ENCODE measurements around the gene LDLRAD4.
"Not testable (repeated sequence)": the region's sequence is repeated elsewhere in the genome, so short reads cannot be mapped to it uniquely, and the experiment has no call there.

The LDLRAD4 gene

DNA sequence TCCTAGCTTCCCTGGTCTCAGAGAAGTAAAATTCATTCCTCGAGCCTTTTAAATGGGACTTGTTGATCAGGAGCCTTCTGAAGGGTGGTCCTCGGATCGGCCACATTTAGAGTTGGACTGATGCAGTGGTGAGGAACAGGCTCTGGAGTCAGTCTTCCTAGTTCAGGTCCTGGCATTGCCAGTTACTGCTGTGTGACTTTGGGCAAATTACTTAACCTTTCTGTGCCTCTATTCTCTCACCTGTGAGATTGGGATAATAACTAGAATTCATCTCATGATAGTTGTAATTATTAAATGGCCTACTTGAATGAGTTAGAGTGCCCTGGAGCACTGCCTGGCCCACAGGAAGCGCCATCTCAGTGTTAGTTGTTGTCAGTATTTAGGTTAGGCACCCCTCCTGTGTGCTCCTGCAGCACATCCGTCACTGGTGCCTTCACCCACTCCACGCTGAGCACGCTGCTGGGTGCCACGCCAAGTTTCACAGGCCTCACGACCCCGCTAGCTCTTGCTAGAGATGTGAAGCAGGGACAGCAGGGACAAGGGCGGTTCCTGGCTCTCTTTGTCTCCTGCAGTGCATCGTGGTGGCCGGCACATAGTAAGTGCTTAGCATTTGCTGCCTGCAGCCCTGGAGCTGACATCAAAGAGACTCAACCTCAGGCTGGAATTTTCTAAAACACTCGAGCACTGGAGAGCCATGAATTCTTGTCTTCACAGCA is 384.9 kb downstream of the LDLRAD4 start:
- no peak for FAIRE-seq
- DNase-seq (ENCODE audit: insufficient read length, low spot score): no peak
- TF ChIP-seq POU2F2 (IDR thresholded peaks at IDR 0.05; ENCODE audit: low read depth, low read length) (no peak), SPI1 (IDR thresholded peaks at IDR 0.05; ENCODE audit: low read depth, low read length) (no peak), TAF1 (IDR thresholded peaks at IDR 0.05; ENCODE audit: low read depth, low read length) (no peak), POLR2AphosphoS5 (IDR thresholded peaks at IDR 0.05; ENCODE audit: low read depth, low read length) (no peak), PAX5 (IDR thresholded peaks at IDR 0.05; ENCODE audit: insufficient read depth, low read length, severe bottlenecking) (no peak), POLR2A (IDR thresholded peaks at IDR 0.05; ENCODE audit: low read depth, low read length) (no peak)

DNA sequence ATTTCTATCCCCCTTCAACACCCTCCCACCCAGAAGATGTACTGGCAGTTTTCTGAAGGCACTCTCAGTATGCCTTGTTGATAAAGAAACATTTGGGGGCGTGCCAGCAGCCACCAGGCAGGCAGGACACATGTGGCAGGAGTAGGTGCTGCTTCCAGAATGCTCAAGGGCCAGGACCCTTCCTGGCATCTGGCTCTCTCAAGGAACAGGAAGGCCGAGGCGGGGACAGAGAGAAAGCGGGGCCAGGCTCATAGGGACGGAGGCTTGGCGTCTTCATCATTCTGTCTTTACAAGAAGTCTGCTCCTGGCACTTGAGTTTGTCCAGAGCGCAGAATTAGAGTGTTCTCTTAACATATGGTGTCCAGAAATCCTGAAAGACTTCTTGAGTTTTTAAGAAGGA is 386.2 kb downstream of the LDLRAD4 start:
- FAIRE-seq (no peak), DNase-seq (ENCODE audit: insufficient read length, low spot score) (no peak)
- TF ChIP-seq POU2F2 (IDR thresholded peaks at IDR 0.05; ENCODE audit: low read depth, low read length): no peak
- TF ChIP-seq TAF1 (IDR thresholded peaks at IDR 0.05; ENCODE audit: low read depth, low read length): no peak
- no peak for TF ChIP-seq POLR2A (IDR thresholded peaks at IDR 0.05; ENCODE audit: low read depth, low read length)
- no peak for TF ChIP-seq SPI1 (IDR thresholded peaks at IDR 0.05; ENCODE audit: low read depth, low read length)
- no peak for TF ChIP-seq POLR2AphosphoS5 (IDR thresholded peaks at IDR 0.05; ENCODE audit: low read depth, low read length)
- TF ChIP-seq PAX5 (IDR thresholded peaks at IDR 0.05; ENCODE audit: insufficient read depth, low read length, severe bottlenecking): no peak

DNA sequence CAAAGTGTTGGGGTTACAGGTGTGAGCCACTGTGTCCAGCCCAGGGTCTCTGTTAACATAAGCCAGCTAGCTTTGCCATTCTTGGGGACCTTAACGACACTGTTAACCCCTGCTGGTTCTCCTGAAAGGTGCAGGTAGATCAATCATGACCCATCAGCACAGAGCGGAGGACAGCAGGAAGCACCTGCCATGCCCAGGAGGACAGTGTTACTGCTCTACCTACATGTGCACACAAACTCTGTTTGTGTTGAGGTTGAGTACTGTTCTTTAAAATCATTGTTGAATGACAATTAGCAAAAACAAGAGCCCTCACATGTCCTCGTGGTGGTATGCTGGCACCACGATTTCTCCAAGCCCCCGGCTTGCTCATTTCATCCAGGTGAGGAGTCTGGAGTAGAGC is 386.9 kb downstream of the LDLRAD4 start:
- TF ChIP-seq PAX5 (IDR thresholded peaks at IDR 0.05; ENCODE audit: insufficient read depth, low read length, severe bottlenecking): no peak
- no peak for TF ChIP-seq TAF1 (IDR thresholded peaks at IDR 0.05; ENCODE audit: low read depth, low read length)
- TF ChIP-seq POLR2AphosphoS5 (IDR thresholded peaks at IDR 0.05; ENCODE audit: low read depth, low read length): no peak
- TF ChIP-seq POU2F2 (IDR thresholded peaks at IDR 0.05; ENCODE audit: low read depth, low read length): no peak
- no peak for TF ChIP-seq SPI1 (IDR thresholded peaks at IDR 0.05; ENCODE audit: low read depth, low read length)
- no peak for TF ChIP-seq POLR2A (IDR thresholded peaks at IDR 0.05; ENCODE audit: low read depth, low read length)
- DNase-seq (ENCODE audit: insufficient read length, low spot score) (no peak), FAIRE-seq (peak; percentile 83)

DNA sequence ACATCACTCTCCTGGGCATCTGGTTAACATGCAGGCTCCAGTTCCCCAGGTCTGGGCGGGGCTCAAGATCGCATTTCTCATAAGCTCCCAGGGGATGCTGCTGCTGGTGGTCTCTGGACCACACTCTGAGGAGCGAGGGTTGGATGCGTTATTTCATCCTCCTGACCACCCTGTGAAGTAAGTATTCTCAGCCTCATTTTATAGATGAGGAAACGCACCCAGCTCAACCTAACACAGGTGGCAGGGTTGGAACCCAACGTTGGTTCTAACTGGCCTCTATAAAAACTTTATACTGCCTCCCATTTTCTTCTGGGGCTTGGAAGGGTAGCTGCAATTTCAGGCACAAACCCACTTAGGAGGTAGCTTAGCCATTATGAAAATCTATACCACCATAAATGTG is 387.3 kb downstream of the LDLRAD4 start:
- DNase-seq (ENCODE audit: insufficient read length, low spot score) (no peak), FAIRE-seq (no peak)
- TF ChIP-seq POLR2A (IDR thresholded peaks at IDR 0.05; ENCODE audit: low read depth, low read length): no peak
- no peak for TF ChIP-seq TAF1 (IDR thresholded peaks at IDR 0.05; ENCODE audit: low read depth, low read length)
- no peak for TF ChIP-seq PAX5 (IDR thresholded peaks at IDR 0.05; ENCODE audit: insufficient read depth, low read length, severe bottlenecking)
- no peak for TF ChIP-seq SPI1 (IDR thresholded peaks at IDR 0.05; ENCODE audit: low read depth, low read length)
- no peak for TF ChIP-seq POU2F2 (IDR thresholded peaks at IDR 0.05; ENCODE audit: low read depth, low read length)
- TF ChIP-seq POLR2AphosphoS5 (IDR thresholded peaks at IDR 0.05; ENCODE audit: low read depth, low read length): no peak

DNA sequence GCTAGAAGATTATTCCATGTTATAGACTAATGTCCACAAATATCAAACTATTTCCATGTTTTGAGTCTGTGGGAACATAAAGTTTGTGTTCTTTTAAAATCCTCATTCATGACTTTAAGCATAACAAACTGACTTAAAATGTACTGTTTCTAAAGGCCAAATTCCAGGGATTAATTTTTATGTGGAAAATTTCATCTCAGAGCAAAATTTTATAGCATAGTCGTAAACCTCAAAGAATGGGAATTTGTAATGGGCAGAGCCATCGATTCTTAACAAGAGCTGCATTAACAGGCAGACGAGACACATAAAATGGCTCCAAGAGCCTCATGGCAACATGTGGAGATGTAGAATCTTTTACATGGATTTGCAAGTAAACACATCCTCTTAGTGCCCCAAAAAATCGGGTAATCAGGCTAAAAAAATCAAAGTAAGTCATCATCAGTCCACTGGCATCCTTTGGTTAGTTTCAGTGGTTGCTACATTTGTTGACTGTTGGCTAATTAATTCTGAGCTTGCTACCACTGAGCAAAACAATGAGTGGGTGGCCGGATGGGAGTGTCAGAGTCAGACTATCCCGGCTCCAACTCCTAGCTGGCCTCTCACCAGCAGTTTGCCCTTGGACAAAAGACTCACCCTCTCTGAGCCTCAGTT is 388.2 kb downstream of the LDLRAD4 start:
- TF ChIP-seq TAF1 (IDR thresholded peaks at IDR 0.05; ENCODE audit: low read depth, low read length): no peak
- no peak for TF ChIP-seq SPI1 (IDR thresholded peaks at IDR 0.05; ENCODE audit: low read depth, low read length)
- no peak for TF ChIP-seq POLR2AphosphoS5 (IDR thresholded peaks at IDR 0.05; ENCODE audit: low read depth, low read length)
- TF ChIP-seq PAX5 (IDR thresholded peaks at IDR 0.05; ENCODE audit: insufficient read depth, low read length, severe bottlenecking): no peak
- no peak for TF ChIP-seq POLR2A (IDR thresholded peaks at IDR 0.05; ENCODE audit: low read depth, low read length)
- TF ChIP-seq POU2F2 (IDR thresholded peaks at IDR 0.05; ENCODE audit: low read depth, low read length): no peak
- DNase-seq (ENCODE audit: insufficient read length, low spot score) (no peak), FAIRE-seq (peak; percentile 74)

DNA sequence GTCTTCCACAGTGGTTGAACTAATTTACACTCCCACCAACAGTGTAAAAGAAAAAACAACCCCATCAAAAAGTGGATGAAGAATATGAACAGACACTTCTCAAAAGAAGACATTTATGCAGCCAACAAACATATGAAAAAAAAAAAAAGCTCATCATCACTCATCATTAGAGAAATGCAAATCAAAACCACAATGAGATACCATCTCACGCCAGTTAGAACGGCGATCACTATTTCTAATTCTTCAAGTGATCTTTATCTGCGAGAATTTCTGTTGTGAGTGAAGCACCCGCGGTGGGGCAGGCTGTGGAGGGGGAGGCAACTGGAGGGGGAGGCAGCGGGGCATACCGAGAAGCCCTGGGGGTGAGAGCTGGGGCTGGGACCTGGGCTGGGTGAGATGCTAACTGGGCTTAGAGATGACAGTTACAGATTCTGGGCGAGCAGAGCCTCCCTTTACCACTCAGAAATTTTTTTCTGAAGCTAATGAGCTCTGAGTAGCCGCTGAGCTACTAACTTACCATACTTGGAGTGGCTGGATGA is 389.5 kb downstream of the LDLRAD4 start:
- FAIRE-seq; DNase-seq (ENCODE audit: insufficient read length, low spot score): not testable (repeated sequence)
- TF ChIP-seq PAX5 (IDR thresholded peaks at IDR 0.05; ENCODE audit: insufficient read depth, low read length, severe bottlenecking): peak; percentile 13
- TF ChIP-seq TAF1 (IDR thresholded peaks at IDR 0.05; ENCODE audit: low read depth, low read length): peak; percentile 37; the same call in 1 of the 2 replicates

DNA sequence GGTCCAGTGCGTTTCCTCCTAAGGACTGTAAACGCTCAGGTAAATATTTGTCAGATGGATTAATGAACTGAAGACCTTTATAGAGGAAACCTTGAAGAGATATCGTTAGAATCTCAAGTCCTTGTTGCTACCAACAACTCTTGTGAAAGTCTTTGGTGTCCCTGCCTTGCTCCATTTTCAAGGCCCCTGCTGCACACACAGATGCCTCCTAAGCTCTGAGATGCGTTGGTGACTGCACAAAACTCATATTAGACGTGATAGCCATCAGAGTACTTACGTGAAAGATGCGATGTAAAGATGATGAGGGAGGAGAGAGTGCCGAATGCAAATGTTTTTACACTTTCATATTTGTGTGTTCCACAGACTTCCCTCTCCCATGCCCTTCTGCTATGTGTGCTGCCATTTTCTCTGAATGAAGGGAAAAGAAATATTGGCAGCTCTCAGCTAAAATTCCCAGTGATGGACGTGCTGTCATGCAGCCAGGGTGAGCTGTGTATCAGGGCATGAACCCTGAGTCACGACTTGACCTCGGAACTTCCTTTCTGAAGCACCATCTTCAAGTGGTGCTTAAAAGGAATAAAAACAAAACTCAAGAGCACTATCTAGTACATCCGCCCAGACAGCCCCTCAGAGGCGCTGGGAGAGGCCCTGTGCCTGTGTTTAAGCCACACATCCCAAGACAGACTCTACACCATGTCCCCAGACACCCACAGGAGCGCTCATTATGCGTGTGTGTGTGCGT is 390.4 kb downstream of the LDLRAD4 start:
- no peak for TF ChIP-seq TAF1 (IDR thresholded peaks at IDR 0.05; ENCODE audit: low read depth, low read length)
- TF ChIP-seq POLR2A (IDR thresholded peaks at IDR 0.05; ENCODE audit: low read depth, low read length): no peak; the same call in 1 of the 2 replicates
- 0 out of 2 replicates have a peak, but pooled peaks have one; percentile 23 for TF ChIP-seq SPI1 (IDR thresholded peaks at IDR 0.05; ENCODE audit: low read depth, low read length)
- no peak for TF ChIP-seq POLR2AphosphoS5 (IDR thresholded peaks at IDR 0.05; ENCODE audit: low read depth, low read length)
- no peak for TF ChIP-seq POU2F2 (IDR thresholded peaks at IDR 0.05; ENCODE audit: low read depth, low read length)
- TF ChIP-seq PAX5 (IDR thresholded peaks at IDR 0.05; ENCODE audit: insufficient read depth, low read length, severe bottlenecking): no peak
- DNase-seq (ENCODE audit: insufficient read length, low spot score) (no peak), FAIRE-seq (peak; percentile 91)

DNA sequence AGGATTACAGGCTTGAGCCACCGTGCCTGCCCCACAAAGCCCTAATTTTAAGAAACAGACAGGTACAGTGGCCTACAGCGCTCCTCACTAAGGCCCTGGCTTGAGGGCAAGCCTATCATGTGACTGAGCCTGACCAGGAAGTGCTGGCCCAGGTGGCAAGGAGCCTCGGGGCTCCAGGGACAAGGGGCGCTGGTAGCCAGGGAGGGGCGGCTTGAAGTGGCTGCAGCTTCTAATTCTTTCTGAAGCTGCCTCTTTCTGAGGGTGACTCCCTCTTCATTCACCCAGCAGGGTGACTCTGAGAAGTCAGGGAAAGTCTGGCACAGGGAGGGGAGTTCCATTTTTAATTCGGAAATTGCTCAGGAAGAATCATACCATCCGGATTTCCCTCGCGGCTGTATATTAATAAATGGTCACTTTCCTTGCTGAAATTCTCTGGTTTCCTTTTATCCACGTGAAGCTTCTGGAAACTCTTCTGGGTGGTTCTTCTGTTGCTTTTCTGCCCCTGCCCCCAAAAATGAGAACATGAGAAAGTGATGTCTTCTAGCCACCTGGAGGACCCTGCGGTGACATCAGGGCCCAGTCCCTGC is 392.1 kb downstream of the LDLRAD4 start:
- no peak for TF ChIP-seq POLR2A (IDR thresholded peaks at IDR 0.05; ENCODE audit: low read depth, low read length)
- TF ChIP-seq PAX5 (IDR thresholded peaks at IDR 0.05; ENCODE audit: insufficient read depth, low read length, severe bottlenecking): no peak
- no peak for TF ChIP-seq TAF1 (IDR thresholded peaks at IDR 0.05; ENCODE audit: low read depth, low read length)
- no peak for TF ChIP-seq POU2F2 (IDR thresholded peaks at IDR 0.05; ENCODE audit: low read depth, low read length)
- TF ChIP-seq SPI1 (IDR thresholded peaks at IDR 0.05; ENCODE audit: low read depth, low read length): no peak
- no peak for TF ChIP-seq POLR2AphosphoS5 (IDR thresholded peaks at IDR 0.05; ENCODE audit: low read depth, low read length)
- no peak for FAIRE-seq
- no peak for DNase-seq (ENCODE audit: insufficient read length, low spot score)

All from GM12891 (cell line).